ENCODE results near the gene DIAPH3.
"Not testable (repeated sequence)": the region's sequence is repeated elsewhere in the genome, so short reads cannot be mapped to it uniquely, and the experiment has no call there.

Gene DIAPH3

DNA sequence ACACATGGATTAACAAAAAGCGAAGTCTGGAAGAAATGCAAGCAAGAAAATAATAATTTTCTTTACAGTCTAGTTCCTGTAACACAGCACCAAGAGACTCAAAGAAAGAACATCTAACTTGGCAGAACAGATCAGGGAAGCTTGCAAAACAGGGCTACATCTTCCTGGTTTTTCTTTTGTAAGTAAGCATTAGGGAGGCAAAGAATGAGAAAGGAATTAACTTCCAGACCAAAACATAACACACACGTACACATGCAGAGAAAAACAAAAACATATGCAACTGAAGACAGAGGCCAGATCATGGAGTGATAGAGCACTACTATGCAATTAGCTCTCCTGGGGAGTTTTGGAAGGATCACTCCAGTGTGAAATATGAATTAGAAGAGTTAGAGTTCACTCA is 120.5 kb downstream of the DIAPH3 start:
- DNase-seq (ENCODE audit: low spot score) = no peak
- TF ChIP-seq, protein P1, sequence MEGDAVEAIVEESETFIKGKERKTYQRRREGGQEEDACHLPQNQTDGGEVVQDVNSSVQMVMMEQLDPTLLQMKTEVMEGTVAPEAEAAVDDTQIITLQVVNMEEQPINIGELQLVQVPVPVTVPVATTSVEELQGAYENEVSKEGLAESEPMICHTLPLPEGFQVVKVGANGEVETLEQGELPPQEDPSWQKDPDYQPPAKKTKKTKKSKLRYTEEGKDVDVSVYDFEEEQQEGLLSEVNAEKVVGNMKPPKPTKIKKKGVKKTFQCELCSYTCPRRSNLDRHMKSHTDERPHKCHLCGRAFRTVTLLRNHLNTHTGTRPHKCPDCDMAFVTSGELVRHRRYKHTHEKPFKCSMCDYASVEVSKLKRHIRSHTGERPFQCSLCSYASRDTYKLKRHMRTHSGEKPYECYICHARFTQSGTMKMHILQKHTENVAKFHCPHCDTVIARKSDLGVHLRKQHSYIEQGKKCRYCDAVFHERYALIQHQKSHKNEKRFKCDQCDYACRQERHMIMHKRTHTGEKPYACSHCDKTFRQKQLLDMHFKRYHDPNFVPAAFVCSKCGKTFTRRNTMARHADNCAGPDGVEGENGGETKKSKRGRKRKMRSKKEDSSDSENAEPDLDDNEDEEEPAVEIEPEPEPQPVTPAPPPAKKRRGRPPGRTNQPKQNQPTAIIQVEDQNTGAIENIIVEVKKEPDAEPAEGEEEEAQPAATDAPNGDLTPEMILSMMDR (IDR thresholded peaks at IDR 0.05; ENCODE audit: borderline replicate concordance, control extremely low read depth, extremely low read depth, insufficient read depth, missing control alignments) = no peak
- in situ Hi-C loops (cut with MboI; ENCODE audit: low sequenced_read_pairs, unreplicated experiment) = no loop called here

DNA sequence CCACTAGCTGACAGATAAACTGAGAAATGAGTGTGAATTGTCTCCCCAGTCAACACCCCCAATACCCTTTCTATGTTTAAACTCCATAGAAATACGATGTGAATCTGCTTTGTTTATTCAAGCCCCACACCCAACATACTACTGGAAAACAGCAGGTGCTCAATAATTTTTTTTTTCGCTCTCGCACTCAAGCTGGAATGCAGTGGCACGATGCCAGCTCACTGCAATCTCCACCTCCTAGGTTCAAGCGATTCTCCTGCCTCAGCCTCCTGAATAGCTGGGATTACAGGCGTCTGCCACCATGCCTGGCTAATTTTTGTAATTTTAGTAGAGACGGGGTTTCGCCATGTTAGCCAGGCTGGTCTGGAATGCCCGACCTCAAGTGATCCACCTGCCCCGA is 123.1 kb downstream of the DIAPH3 start:
- DNase-seq (ENCODE audit: low spot score); in situ Hi-C loops (cut with MboI; ENCODE audit: low sequenced_read_pairs, unreplicated experiment): not testable (repeated sequence)

GRCh38 chr13:60035874-60036273 is 127.9 kb downstream of the DIAPH3 start:
- in situ Hi-C loops (cut with MboI; ENCODE audit: low sequenced_read_pairs, unreplicated experiment) = no loop called here
- TF ChIP-seq, protein P1 (IDR thresholded peaks at IDR 0.05; ENCODE audit: borderline replicate concordance, control extremely low read depth, extremely low read depth, insufficient read depth, missing control alignments) = no peak
- DNase-seq (ENCODE audit: low spot score) = no peak

DNA sequence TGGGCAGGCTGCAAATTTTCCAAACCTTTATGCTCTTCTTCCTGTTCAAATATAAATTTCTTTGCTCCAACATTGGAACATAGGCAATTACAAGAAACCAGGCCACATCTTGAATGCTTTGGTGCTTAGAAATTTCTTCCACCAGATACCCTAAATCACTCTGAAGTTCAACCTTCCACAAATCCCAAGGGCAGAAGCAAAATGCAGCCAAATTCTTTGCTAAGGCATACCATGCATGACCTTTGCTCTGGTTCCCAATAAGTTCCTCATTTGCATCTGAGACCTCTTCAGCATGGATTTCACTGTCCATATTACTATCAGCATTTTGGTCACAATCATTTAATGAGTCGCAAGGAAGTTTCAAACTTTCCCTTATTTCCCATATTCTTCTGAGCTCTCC is 130.9 kb downstream of the DIAPH3 start:
- no peak for DNase-seq (ENCODE audit: low spot score)
- TF ChIP-seq, protein P1 (IDR thresholded peaks at IDR 0.05; ENCODE audit: borderline replicate concordance, control extremely low read depth, extremely low read depth, insufficient read depth, missing control alignments) = no peak
- in situ Hi-C loops (cut with MboI; ENCODE audit: low sequenced_read_pairs, unreplicated experiment) = no loop called here

DNA sequence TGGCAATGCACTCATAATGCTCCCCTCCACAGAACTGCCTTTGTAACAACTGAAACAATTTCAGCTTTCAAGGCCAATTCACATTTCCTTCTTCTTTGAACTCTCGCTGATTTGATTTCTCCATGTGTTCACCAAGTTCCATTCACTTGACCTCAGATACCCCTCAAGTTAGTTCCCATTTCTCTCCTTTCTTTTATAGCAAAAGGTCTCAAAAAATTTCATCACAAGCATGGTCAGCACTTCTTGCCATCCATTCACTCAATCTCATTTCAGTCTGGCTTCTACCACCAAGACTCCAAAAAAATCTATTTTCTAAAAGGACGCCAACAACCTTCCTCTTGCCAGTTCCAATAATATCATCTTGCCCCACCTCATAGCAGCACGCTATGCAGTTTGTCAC is 135.7 kb downstream of the DIAPH3 start:
- TF ChIP-seq, protein P1 (IDR thresholded peaks at IDR 0.05; ENCODE audit: borderline replicate concordance, control extremely low read depth, extremely low read depth, insufficient read depth, missing control alignments) = no peak
- no peak for DNase-seq (ENCODE audit: low spot score)
- in situ Hi-C loops (cut with MboI; ENCODE audit: low sequenced_read_pairs, unreplicated experiment) = no loop called here

- in situ Hi-C loops (cut with MboI; ENCODE audit: low sequenced_read_pairs, unreplicated experiment) = no loop called here
- no peak for DNase-seq (ENCODE audit: low spot score)
- TF ChIP-seq, protein P1 (IDR thresholded peaks at IDR 0.05; ENCODE audit: borderline replicate concordance, control extremely low read depth, extremely low read depth, insufficient read depth, missing control alignments) = no peak
These were observed 137.4 kb downstream of the DIAPH3 start for GRCh38 chr13:60026286-60026685.

GRCh38 chr13:60020288-60020687 is 143.4 kb downstream of the DIAPH3 start:
- in situ Hi-C loops (cut with MboI; ENCODE audit: low sequenced_read_pairs, unreplicated experiment) = no loop called here
- no peak for DNase-seq (ENCODE audit: low spot score)
- TF ChIP-seq, protein P1 (IDR thresholded peaks at IDR 0.05; ENCODE audit: borderline replicate concordance, control extremely low read depth, extremely low read depth, insufficient read depth, missing control alignments) = no peak

All from GM13976 (cell line).